GM23338 (cell line): Measurements from ENCODE around the gene TIGD7. TPM values are rescaled to one million over a fixed set of nuclear protein-coding genes. Genes with fewer than 3 reads are reported as not detected.

Experiments
- ATAC-seq: fragments of 200-7000 bp; cut with Tn5 transposase; 3 replicates; pipeline ENCODE4 v1.9.1; 2020
- DNase-seq: peaks from one replicate; pipeline ENCODE4 v3.0.0-alpha.2; 2015; ENCODE audit warnings: low spot score
- H2AFZ ChIP-seq: fragments of 200-600 bp; sonication (generic); 2 replicates; pipeline ENCODE4 v1.8.0; 2016; ENCODE audit warnings: antibody characterized with exemption, mild to moderate bottlenecking, moderate library complexity
- H3F3A ChIP-seq: fragments of 200-600 bp; sonication (generic); replicated peaks from 2 replicates; pipeline ENCODE4 v1.8.0; 2017; ENCODE audit warnings: antibody characterized with exemption, mixed run types, low read depth
- H3K27ac ChIP-seq: fragments of 200-600 bp; sonication (generic); 2 replicates; pipeline ENCODE4 v1.6.1; 2016; ENCODE audit warnings: low read depth
- H3K27me3 ChIP-seq: fragments of 200-600 bp; sonication (generic); 2 replicates; pipeline ENCODE4 v1.8.0; 2016; ENCODE audit warnings: mild to moderate bottlenecking, mixed run types, moderate library complexity; ENCODE audit not compliant: insufficient read depth
- H3K36me3 ChIP-seq: fragments of 200-600 bp; sonication (generic); 2 replicates; pipeline ENCODE4 v1.8.0; 2016; ENCODE audit warnings: mild to moderate bottlenecking; ENCODE audit not compliant: insufficient read depth
- H3K4me1 ChIP-seq: fragments of 200-600 bp; sonication (generic); 2 replicates; pipeline ENCODE4 v1.8.0; 2016; ENCODE audit warnings: mild to moderate bottlenecking, moderate library complexity; ENCODE audit not compliant: insufficient read depth
- H3K4me2 ChIP-seq: fragments of 200-600 bp; sonication (generic); 2 replicates; pipeline ENCODE4 v1.7.1; 2017; ENCODE audit warnings: mixed run types
- H3K4me3 ChIP-seq: fragments of 200-600 bp; sonication (generic); 2 replicates; pipeline ENCODE4 v1.6.1; 2016; ENCODE audit warnings: mixed run types
- H3K79me2 ChIP-seq: fragments of 200-600 bp; sonication (generic); replicated peaks from 2 replicates; pipeline ENCODE4 v1.8.0; 2017; ENCODE audit warnings: mild to moderate bottlenecking; ENCODE audit not compliant: insufficient read depth
- H3K9me2 ChIP-seq: fragments of 200-600 bp; sonication (generic); 2 replicates; pipeline ENCODE4 v1.8.0; 2017; ENCODE audit not compliant: insufficient read depth
- H4K20me1 ChIP-seq: fragments of 200-600 bp; sonication (generic); replicated peaks from 2 replicates; pipeline ENCODE4 v1.8.0; 2017; ENCODE audit warnings: mild to moderate bottlenecking; ENCODE audit not compliant: insufficient read depth
- H3K27ac Mint-ChIP-seq: 2 replicates; pipeline ENCODE4 v1.8.0; 2020; ENCODE audit warnings: inconsistent platforms, mild to moderate bottlenecking, moderate library complexity, mixed read lengths
- H3K27me3 Mint-ChIP-seq: 3 replicates; pipeline ENCODE4 v1.8.0; 2022; ENCODE audit warnings: low read depth, mild to moderate bottlenecking, moderate library complexity, mixed read lengths, inconsistent platforms; ENCODE audit not compliant: insufficient read depth, poor library complexity
- H3K36me3 Mint-ChIP-seq: 3 replicates; pipeline ENCODE4 v1.8.0; 2021; ENCODE audit warnings: low read depth, mild to moderate bottlenecking, inconsistent platforms, moderate library complexity, mixed read lengths
- H3K4me1 Mint-ChIP-seq: 3 replicates; pipeline ENCODE4 v1.8.0; 2020; ENCODE audit warnings: mild to moderate bottlenecking, inconsistent platforms, mixed read lengths
- H3K4me3 Mint-ChIP-seq: 3 replicates; pipeline ENCODE4 v1.8.0; 2021; ENCODE audit warnings: moderate library complexity, mild to moderate bottlenecking, inconsistent platforms, mixed read lengths
- H3K9me3 Mint-ChIP-seq: 3 replicates; pipeline ENCODE4 v1.8.0; 2020; ENCODE audit warnings: moderate library complexity, mild to moderate bottlenecking, inconsistent platforms, mixed read lengths
- CREB1 ChIP-seq: fragments of 250-450 bp; sonication (Bioruptor Pico); IDR thresholded peaks from 2 replicates; pipeline ENCODE4 v1.5.0; 2020; ENCODE audit warnings: low read depth, mild to moderate bottlenecking, moderate library complexity
- EZH2 ChIP-seq: fragments of 200-600 bp; sonication (generic); IDR thresholded peaks from one replicate; pipeline ENCODE4 v1.8.0; 2017; ENCODE audit warnings: antibody characterized with exemption, mild to moderate bottlenecking, low read depth; ENCODE audit not compliant: unreplicated experiment
- EZH2phosphoT487 ChIP-seq: fragments of 200-600 bp; sonication (generic); IDR thresholded peaks from one replicate; pipeline ENCODE4 v1.8.1; 2018; ENCODE audit warnings: antibody characterized with exemption; ENCODE audit not compliant: unreplicated experiment
- JUNB ChIP-seq: IDR thresholded peaks from one replicate; pipeline ENCODE4 v1.6.1; 2016; ENCODE audit warnings: antibody characterized with exemption; ENCODE audit not compliant: unreplicated experiment
- NANOG ChIP-seq: IDR thresholded peaks from 2 replicates; pipeline ENCODE4 v1.6.1; 2016; ENCODE audit warnings: antibody characterized with exemption, borderline replicate concordance
- REST ChIP-seq: IDR thresholded peaks from one replicate; pipeline ENCODE4 v1.6.1; 2018; ENCODE audit warnings: antibody characterized with exemption; ENCODE audit not compliant: unreplicated experiment
- STAT1 ChIP-seq: IDR thresholded peaks from one replicate; pipeline ENCODE4 v1.6.1; 2016; ENCODE audit warnings: antibody characterized with exemption; ENCODE audit not compliant: unreplicated experiment
- ZNF331 ChIP-seq: fragments of 250-450 bp; sonication (Bioruptor Pico); IDR thresholded peaks from 2 replicates; pipeline ENCODE4 v1.5.0; 2020; ENCODE audit warnings: low read depth, mild to moderate bottlenecking, moderate library complexity
- polyA plus RNA-seq: library from polyadenylated mRNA; unstranded; fragments of >200 nt; fragmentation: Nextera tagmentation; extraction: Ambion mirVana; gene quantifications from 2 replicates; pipeline ENCODE4 v1.2.1, GENCODE V29; 2016
- total RNA-seq: library from RNA; depleted of rRNA; stranded (reverse); fragments of >200 nt; shearing (Covaris generic); gene quantifications from 2 replicates; pipeline ENCODE4 v1.2.3, GENCODE V29; 2014
- TF ChIP-seq, protein P1 (sequence below), 2 experiments: fragments of 200-600 bp in 1 of 2; sonication (generic) in 1 of 2; conservative IDR thresholded peaks; 2 replicates each; pipeline versions ENCODE4 v1.5.1 to v1.6.1; 2016 to 2017; ENCODE audit warnings: antibody characterized with exemption in 2 of 2, low read depth in 2 of 2, mild to moderate bottlenecking in 2 of 2, moderate library complexity in 1 of 2

The TIGD7 gene
- total and polyA plus RNA-seq, 2 experiments from 2014 or later, result 3.9 to 8.0 TPM

DNA sequence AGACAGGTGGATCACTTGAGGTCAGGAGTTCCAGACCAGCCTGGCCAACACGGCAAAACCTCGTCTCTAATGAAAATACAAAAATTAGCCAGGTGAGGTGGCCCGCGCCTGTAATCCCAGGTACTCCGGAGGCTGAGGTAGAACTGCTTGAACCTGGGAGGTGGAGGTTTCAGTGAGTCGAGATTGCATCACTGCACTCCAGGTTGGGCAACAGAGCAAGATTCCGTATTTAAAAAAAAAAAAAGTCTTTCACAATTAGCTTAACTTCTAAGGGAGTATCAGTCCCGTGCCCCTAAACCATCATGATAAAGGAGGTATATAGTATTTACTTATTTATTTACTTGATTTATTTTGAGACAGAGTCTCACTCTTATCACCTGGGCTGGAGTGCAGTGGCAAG is 45.4 kb downstream of the TIGD7 start (continued):
- TF ChIP-seq REST (no peak), EZH2phosphoT487 (no peak), NANOG (no peak), ZNF331 (CRISPR knock-in tag) (no peak), JUNB (no peak), STAT1 (no peak)
- TF ChIP-seq, protein P1, sequence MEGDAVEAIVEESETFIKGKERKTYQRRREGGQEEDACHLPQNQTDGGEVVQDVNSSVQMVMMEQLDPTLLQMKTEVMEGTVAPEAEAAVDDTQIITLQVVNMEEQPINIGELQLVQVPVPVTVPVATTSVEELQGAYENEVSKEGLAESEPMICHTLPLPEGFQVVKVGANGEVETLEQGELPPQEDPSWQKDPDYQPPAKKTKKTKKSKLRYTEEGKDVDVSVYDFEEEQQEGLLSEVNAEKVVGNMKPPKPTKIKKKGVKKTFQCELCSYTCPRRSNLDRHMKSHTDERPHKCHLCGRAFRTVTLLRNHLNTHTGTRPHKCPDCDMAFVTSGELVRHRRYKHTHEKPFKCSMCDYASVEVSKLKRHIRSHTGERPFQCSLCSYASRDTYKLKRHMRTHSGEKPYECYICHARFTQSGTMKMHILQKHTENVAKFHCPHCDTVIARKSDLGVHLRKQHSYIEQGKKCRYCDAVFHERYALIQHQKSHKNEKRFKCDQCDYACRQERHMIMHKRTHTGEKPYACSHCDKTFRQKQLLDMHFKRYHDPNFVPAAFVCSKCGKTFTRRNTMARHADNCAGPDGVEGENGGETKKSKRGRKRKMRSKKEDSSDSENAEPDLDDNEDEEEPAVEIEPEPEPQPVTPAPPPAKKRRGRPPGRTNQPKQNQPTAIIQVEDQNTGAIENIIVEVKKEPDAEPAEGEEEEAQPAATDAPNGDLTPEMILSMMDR (conservative IDR thresholded peaks at IDR 0.05; ENCODE audit: low read depth in 2 of 2), result no peak

DNA sequence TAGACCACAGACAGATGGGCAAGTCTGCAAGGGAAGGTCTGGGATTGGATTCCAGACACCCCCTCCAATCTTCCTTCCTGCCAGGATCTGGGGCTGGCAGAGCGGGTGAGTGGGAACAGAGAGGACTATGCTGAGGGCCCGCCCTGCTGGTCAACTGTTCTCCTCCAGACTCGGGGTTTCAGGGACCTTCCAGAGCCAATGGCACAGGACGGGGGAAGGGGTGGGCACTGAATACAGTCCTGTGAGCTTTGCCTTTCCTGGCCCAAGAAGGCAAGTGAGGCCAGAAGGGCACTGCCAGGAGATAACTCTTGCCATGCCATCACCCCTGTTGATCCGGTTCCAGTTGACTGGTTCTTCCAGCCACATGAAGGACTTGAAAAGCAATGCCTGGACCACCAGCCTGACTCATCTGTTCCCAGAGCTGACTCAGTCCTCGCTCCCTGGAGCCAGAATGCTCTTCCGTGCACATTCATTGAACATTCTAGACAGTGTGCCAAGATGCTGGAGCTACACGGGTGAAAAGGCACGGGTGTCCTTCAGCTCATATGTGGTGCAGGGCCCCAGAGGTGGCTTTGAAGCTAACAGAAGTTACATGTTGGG is 48.3 kb downstream of the TIGD7 start:
- no peak overlapping the region for H3K27ac Mint-ChIP-seq
- H3K27me3 ChIP-seq, result no peaks in the 10 kb centered on the region
- no peaks in the 10 kb centered on the region for H3K4me1 ChIP-seq
- H3K36me3 Mint-ChIP-seq, result peaks cover 6% of the 10 kb centered on the region; the same call in 2 of the 3 replicates
- TF ChIP-seq EZH2phosphoT487, result no peak
- TF ChIP-seq, protein P1 (conservative IDR thresholded peaks at IDR 0.05; ENCODE audit: low read depth in 2 of 2), result no peak
- TF ChIP-seq EZH2, result no peak
- TF ChIP-seq REST, result no peak
- TF ChIP-seq CREB1 (CRISPR knock-in tag), result no peak
- DNase-seq (no peak), ATAC-seq (no peak)
- no peak overlapping the region for H3K4me3 ChIP-seq
- H3K4me3 Mint-ChIP-seq, result no peak overlapping the region
- no peak overlapping the region for H3K27ac ChIP-seq
- peaks cover 14% of the 10 kb centered on the region for H3K27me3 Mint-ChIP-seq
- H3K9me2 ChIP-seq, result no peaks in the 10 kb centered on the region
- H4K20me1 ChIP-seq, result no peaks in the 10 kb centered on the region
- H3K79me2 ChIP-seq, result no peaks in the 10 kb centered on the region
- H3K4me1 Mint-ChIP-seq, result no peaks in the 10 kb centered on the region
- no peaks in the 10 kb centered on the region for H3F3A ChIP-seq
- H3K36me3 ChIP-seq, result no peaks in the 10 kb centered on the region
- no peak overlapping the region for H3K4me2 ChIP-seq
- H2AFZ ChIP-seq, result no peak overlapping the region
- peaks cover 75% of the 10 kb centered on the region for H3K9me3 Mint-ChIP-seq
